HT1080 (cell line): ENCODE measurements around the gene ANKRD13A. TPM values are rescaled to one million over a fixed set of nuclear protein-coding genes. Genes with fewer than 3 reads are reported as not detected.
"Not testable (repeated sequence)": the region's sequence is repeated elsewhere in the genome, so short reads cannot be mapped to it uniquely, and the experiment has no call there.

Experiments
- DNase-seq: peaks from one replicate; pipeline ENCODE4 v3.0.0-alpha.2; 2015; ENCODE audit warnings: low read depth
- small RNA-seq: library from RNA; depleted of rRNA; stranded (forward); fragments of <200 nt; gene quantifications from one replicate; pipeline ENCODE3, GENCODE V24; 2014
- total RNA-seq: library from RNA; depleted of rRNA; stranded (reverse); fragments of >200 nt; shearing (Covaris generic); gene quantifications from 2 replicates; pipeline ENCODE4 v1.2.3, GENCODE V29; 2014; rRNA removed

Gene ANKRD13A
- total RNA-seq, 1 experiment from 2014 or later = 36.4 TPM

- DNase-seq = no peak
Measured at GRCh38 chr12:110077800-110078199, 78.6 kb downstream of the ANKRD13A start.

- peak; percentile 54 for DNase-seq
Measured at GRCh38 chr12:110079477-110080400, 80.5 kb downstream of the ANKRD13A start.

- DNase-seq = no peak
Measured at GRCh38 chr12:110080410-110080809, 81.2 kb downstream of the ANKRD13A start.

GRCh38 chr12:110084314-110085015 lies 85.2 kb downstream of the ANKRD13A start:
- DNase-seq = no peak

- not testable (repeated sequence) for DNase-seq
Measured at GRCh38 chr12:110088216-110088615, 89.0 kb downstream of the ANKRD13A start.

- no peak for DNase-seq
Measured at GRCh38 chr12:110088936-110089335, 89.7 kb downstream of the ANKRD13A start.

Small RNA genes within 50 kb of the gene (small RNA-seq; reads per million reads assigned to genes)
- not detected for gene AC007546.2

Other genes starting within 250 kb of the ANKRD13A start
- 0.50 and 0.72 TPM in 2 replicates for gene TRPV4, start 166.0 kb upstream of the ANKRD13A start, total RNA-seq
- gene GLTP, start 118.9 kb upstream of the ANKRD13A start, total RNA-seq = 61.4 and 76.5 TPM in 2 replicates
- 8.7 and 11.1 TPM in 2 replicates for gene TCHP, start 99.2 kb upstream of the ANKRD13A start, total RNA-seq
- 19.7 and 25.0 TPM in 2 replicates for gene GIT2, start 3.1 kb upstream of the ANKRD13A start, total RNA-seq
- gene C12orf76, start 49.1 kb downstream of the ANKRD13A start, total RNA-seq = 5.5 and 10.7 TPM in 2 replicates
- gene IFT81, start 124.9 kb downstream of the ANKRD13A start, total RNA-seq = 4.4 and 4.9 TPM in 2 replicates